Caco-2 (cell line): ENCODE data around the gene TLE7. TPM values are rescaled to one million over a fixed set of nuclear protein-coding genes. Genes with fewer than 3 reads are reported as not detected.

Experiments
- BruUV-seq: library from RNA; stranded (reverse); fragments of 400-500 nt; replicated peaks from 2 replicates; lab custom pipeline; 2021; lab: Mats Ljungman, UMichigan
- CTCF ChIA-PET: fragments of 300-600 bp; sonication (Branson Sonifier 250); formaldehyde crosslinking; loops from one replicate; lab custom pipeline; 2022; ENCODE audit warnings: antibody characterized with exemption; lab: Charles Lee
- POLR2A ChIA-PET: fragments of 300-600 bp; sonication (Branson Sonifier 250); formaldehyde crosslinking; loops from one replicate; lab custom pipeline; 2022; ENCODE audit warnings: antibody characterized with exemption; lab: Charles Lee
- DNase-seq, 2 experiments: peaks; one replicate each; pipeline versions ENCODE4 v3.0.0 to v3.0.0-alpha.2; 2020 to 2022
- H3K27me3 ChIP-seq: replicated peaks from 2 replicates; pipeline ENCODE4 v1.6.0; 2011; ENCODE audit warnings: low read length; ENCODE audit not compliant: control insufficient read depth, insufficient read depth
- H3K36me3 ChIP-seq: 2 replicates; pipeline ENCODE4 v1.5.1; 2011; ENCODE audit warnings: low read length; ENCODE audit not compliant: control insufficient read depth, insufficient read depth
- H3K4me1 ChIP-seq: fragments of 250-450 bp; sonication (Bioruptor Pico); 2 replicates; pipeline ENCODE4 v1.5.1; 2020; ENCODE audit warnings: mild to moderate bottlenecking
- H3K4me3 ChIP-seq: 2 replicates; pipeline ENCODE4 v1.5.1; 2011; ENCODE audit warnings: low read depth, mild to moderate bottlenecking, control low read depth, low read length
- H3K9me3 ChIP-seq: fragments of 250-450 bp; sonication (Bioruptor Pico); 2 replicates; pipeline ENCODE4 v1.5.1; 2020; ENCODE audit warnings: mild to moderate bottlenecking, moderate library complexity
- H3K27ac Mint-ChIP-seq: one replicate; pipeline ENCODE4 v1.8.0; 2022; ENCODE audit warnings: mixed read lengths; ENCODE audit not compliant: unreplicated experiment
- H3K27me3 Mint-ChIP-seq: one replicate; pipeline ENCODE4 v1.8.0; 2022; ENCODE audit warnings: mixed read lengths; ENCODE audit not compliant: insufficient read depth, unreplicated experiment
- H3K36me3 Mint-ChIP-seq: one replicate; pipeline ENCODE4 v1.8.0; 2022; ENCODE audit warnings: mild to moderate bottlenecking, mixed read lengths; ENCODE audit not compliant: insufficient read depth, unreplicated experiment
- H3K4me1 Mint-ChIP-seq: one replicate; pipeline ENCODE4 v1.8.0; 2022; ENCODE audit warnings: low read depth, mixed read lengths; ENCODE audit not compliant: unreplicated experiment
- H3K4me3 Mint-ChIP-seq: one replicate; pipeline ENCODE4 v1.8.0; 2022; ENCODE audit warnings: mild to moderate bottlenecking, moderate library complexity, mixed read lengths; ENCODE audit not compliant: unreplicated experiment
- H3K9me3 Mint-ChIP-seq: one replicate; pipeline ENCODE4 v1.8.0; 2022; ENCODE audit warnings: mixed read lengths; ENCODE audit not compliant: unreplicated experiment
- intact Hi-C: fragments of 100-400 bp; cut with micrococcal nuclease; formaldehyde crosslinking; loops from one replicate; pipeline ENCODE4 v1.10.0; 2022; ENCODE audit not compliant: unreplicated experiment
- total RNA-seq: library from RNA; stranded (reverse); gene quantifications from 2 replicates; pipeline ENCODE4 v1.2.3, GENCODE V29; 2022
- TF ChIP-seq, protein P1 (sequence below), 2 experiments: fragments of 200-600 bp in 1 of 2; IDR thresholded peaks; 1 replicate in 1 of 2; 2 replicates in 1 of 2; pipeline versions ENCODE4 v1.5.1 to v1.8.0; 2011 to 2022; ENCODE audit warnings: antibody characterized with exemption in 1 of 2, control low read depth in 1 of 2, inconsistent platforms in 1 of 2, low read depth in 1 of 2, low read length in 1 of 2, mild to moderate bottlenecking in 1 of 2, moderate library complexity in 1 of 2; ENCODE audit not compliant: insufficient read depth in 1 of 2, severe bottlenecking in 1 of 2, unreplicated experiment in 1 of 2

The TLE7 gene
- total RNA-seq, 1 experiment from 2014 or later, result not detected

GRCh38 chr16:71414038-71414437, 27.8 kb downstream of the TLE7 start:
- no peak for DNase-seq
- Mint-ChIP-seq H3K27ac (no peak overlapping the region), H3K4me1 (no peaks in the 10 kb centered on the region), H3K4me3 (no peak overlapping the region), H3K9me3 (no peaks in the 10 kb centered on the region), H3K36me3 (no peaks in the 10 kb centered on the region), H3K27me3 (peaks cover 32% of the 10 kb centered on the region)
- ChIA-PET CTCF (interaction anchor here (1.5 to 4.6 kb wide), 3 partner anchors 15 to 85 kb away, joined by 4 to 46 read pairs (median 8); partner anchors contain the start of gene ZNF23), POLR2A (interaction anchor here (0.6 kb wide), 1 partner anchor 466 kb away, joined by 3 read pairs; no protein-coding TSS in a partner anchor)
- no TSS peak for BruUV-seq
- Histone ChIP-seq H3K9me3 (no peaks in the 10 kb centered on the region), H3K27me3 (no peaks in the 10 kb centered on the region; the same call in 1 of the 2 replicates), H3K36me3 (no peaks in the 10 kb centered on the region), H3K4me3 (no peak overlapping the region), H3K4me1 (peaks cover 3% of the 10 kb centered on the region; the same call in 1 of the 2 replicates)
- intact Hi-C loops, result no loop called here
- TF ChIP-seq, protein P1, sequence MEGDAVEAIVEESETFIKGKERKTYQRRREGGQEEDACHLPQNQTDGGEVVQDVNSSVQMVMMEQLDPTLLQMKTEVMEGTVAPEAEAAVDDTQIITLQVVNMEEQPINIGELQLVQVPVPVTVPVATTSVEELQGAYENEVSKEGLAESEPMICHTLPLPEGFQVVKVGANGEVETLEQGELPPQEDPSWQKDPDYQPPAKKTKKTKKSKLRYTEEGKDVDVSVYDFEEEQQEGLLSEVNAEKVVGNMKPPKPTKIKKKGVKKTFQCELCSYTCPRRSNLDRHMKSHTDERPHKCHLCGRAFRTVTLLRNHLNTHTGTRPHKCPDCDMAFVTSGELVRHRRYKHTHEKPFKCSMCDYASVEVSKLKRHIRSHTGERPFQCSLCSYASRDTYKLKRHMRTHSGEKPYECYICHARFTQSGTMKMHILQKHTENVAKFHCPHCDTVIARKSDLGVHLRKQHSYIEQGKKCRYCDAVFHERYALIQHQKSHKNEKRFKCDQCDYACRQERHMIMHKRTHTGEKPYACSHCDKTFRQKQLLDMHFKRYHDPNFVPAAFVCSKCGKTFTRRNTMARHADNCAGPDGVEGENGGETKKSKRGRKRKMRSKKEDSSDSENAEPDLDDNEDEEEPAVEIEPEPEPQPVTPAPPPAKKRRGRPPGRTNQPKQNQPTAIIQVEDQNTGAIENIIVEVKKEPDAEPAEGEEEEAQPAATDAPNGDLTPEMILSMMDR (IDR thresholded peaks at IDR 0.05; ENCODE audit: insufficient read depth in 1 of 2, low read depth in 1 of 2, low read length in 1 of 2, severe bottlenecking in 1 of 2, unreplicated experiment in 1 of 2), result no peak

DNA sequence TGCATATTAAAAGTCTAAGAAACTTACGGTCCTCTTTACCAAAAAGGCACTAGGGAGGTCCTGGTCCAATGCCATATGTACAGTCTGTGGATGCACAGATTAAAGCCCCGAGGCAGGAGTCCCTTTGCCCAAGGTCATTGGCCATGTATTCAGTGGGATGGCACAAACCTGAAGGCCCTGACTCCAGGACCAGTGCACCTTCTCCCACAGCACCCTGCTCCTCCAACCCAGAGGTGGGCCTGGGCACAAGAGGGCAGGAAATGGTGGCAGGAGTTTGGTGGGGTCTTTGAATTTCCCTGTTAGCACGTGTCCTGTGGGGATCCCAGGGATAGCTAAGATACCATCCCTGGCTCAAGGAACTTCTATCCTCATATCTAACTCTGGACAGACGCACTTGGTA, 28.5 kb downstream of the TLE7 start:
- TF ChIP-seq, protein P1 (IDR thresholded peaks at IDR 0.05; ENCODE audit: insufficient read depth in 1 of 2, low read depth in 1 of 2, low read length in 1 of 2, severe bottlenecking in 1 of 2, unreplicated experiment in 1 of 2), result no peak
- peaks cover 33% of the 10 kb centered on the region for H3K27me3 Mint-ChIP-seq
- no peak overlapping the region for H3K27ac Mint-ChIP-seq
- Histone ChIP-seq H3K27me3 (no peaks in the 10 kb centered on the region; the same call in 1 of the 2 replicates), H3K4me3 (no peak overlapping the region), H3K36me3 (no peaks in the 10 kb centered on the region), H3K9me3 (no peaks in the 10 kb centered on the region), H3K4me1 (peaks cover 9% of the 10 kb centered on the region; the same call in 1 of the 2 replicates)
- intact Hi-C loops, result no loop called here
- H3K4me3 Mint-ChIP-seq, result no peak overlapping the region
- ChIA-PET POLR2A (interaction anchor here (0.6 kb wide), 1 partner anchor 467 kb away, joined by 3 read pairs; no protein-coding TSS in a partner anchor), CTCF (interaction anchor here (0.6 to 4.6 kb wide), 19 partner anchors 9 to 1408 kb away, joined by 3 to 46 read pairs (median 4); partner anchors contain the start of gene ZNF23)
- DNase-seq, result no peak
- H3K4me1 Mint-ChIP-seq, result no peaks in the 10 kb centered on the region
- BruUV-seq, result no TSS peak
- no peaks in the 10 kb centered on the region for H3K9me3 Mint-ChIP-seq
- H3K36me3 Mint-ChIP-seq, result no peaks in the 10 kb centered on the region

DNA sequence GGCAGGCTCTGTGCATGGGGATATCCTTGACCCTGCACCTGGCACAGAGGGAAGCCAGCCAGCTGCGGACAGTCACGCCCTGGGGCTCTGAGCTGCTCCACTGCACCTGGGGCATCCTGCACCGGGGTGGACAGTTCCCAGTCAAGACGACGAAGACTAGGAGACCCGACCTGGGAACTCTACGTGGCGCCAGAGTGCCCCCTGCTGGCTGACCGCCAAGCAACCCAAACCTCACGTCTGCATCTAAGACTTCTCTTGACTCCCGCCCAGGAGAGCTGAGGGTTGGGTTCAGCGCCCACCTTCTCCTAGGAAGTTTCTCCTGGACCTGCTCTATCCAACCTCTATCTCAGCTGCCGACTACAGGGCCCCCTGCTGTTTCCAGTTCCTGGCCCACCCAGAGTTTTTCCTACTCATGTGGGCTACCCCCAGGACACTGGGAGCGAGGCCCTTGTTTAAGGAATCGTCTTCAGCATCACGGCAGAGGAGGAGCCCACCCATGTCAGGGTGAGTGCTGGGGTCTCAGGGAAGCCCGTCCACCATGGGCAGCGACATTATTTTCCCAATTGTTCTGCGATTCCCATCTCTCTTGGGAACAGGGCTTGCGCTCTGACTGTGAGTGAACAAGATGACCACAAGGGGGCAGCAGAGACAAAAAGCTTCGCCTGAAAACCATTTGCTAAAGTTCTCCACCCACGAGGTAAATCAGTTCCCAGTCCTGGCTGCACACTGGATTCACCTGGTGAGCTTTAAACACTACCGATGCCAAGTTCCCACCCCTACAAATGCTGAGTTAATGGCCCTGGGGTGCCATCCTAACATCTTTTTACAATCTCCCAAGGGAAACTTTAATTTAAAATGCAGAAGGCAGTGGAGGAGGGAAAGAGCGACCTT, 29.3 kb downstream of the TLE7 start:
- Histone ChIP-seq H3K27me3 (no peaks in the 10 kb centered on the region; the same call in 1 of the 2 replicates), H3K36me3 (no peaks in the 10 kb centered on the region), H3K4me1 (peaks cover 9% of the 10 kb centered on the region; the same call in 1 of the 2 replicates), H3K4me3 (no peak overlapping the region), H3K9me3 (no peaks in the 10 kb centered on the region)
- BruUV-seq, result no TSS peak
- intact Hi-C loops, result loop anchor here (1.0 kb wide), 3 partner anchors 87 to 199 kb away; no protein-coding TSS in a partner anchor
- Mint-ChIP-seq H3K27me3 (peaks cover 36% of the 10 kb centered on the region), H3K27ac (no peak overlapping the region), H3K36me3 (no peaks in the 10 kb centered on the region), H3K4me3 (no peak overlapping the region), H3K4me1 (no peaks in the 10 kb centered on the region), H3K9me3 (no peaks in the 10 kb centered on the region)
- DNase-seq, result peak; percentile 74 to 81
- POLR2A ChIA-PET, result no interaction called here
- CTCF ChIA-PET, result interaction anchor here (0.6 to 4.6 kb wide), 19 partner anchors 10 to 1407 kb away, joined by 3 to 46 read pairs (median 4); partner anchors contain the start of gene ZNF23
- TF ChIP-seq, protein P1 (IDR thresholded peaks at IDR 0.05; ENCODE audit: insufficient read depth in 1 of 2, low read depth in 1 of 2, low read length in 1 of 2, severe bottlenecking in 1 of 2, unreplicated experiment in 1 of 2), result peak; percentile 84 to 92
